ENCODE results near the gene SMIM45.
"Not testable (repeated sequence)": the region's sequence is repeated elsewhere in the genome, so short reads cannot be mapped to it uniquely, and the experiment has no call there.

SMIM45 gene

GRCh38 chr22:41946629-41947423 is 5.1 kb upstream of the SMIM45 start, which contains the start of gene CENPM:
TSS of gene CENPM (minus strand) at chr22:41947152. CDS start at chr22:41947076, 76 bp downstream.
- no peak for TF ChIP-seq CTCF (IDR thresholded peaks at IDR 0.05; ENCODE audit: low read depth, low read length)
- H3K4me3 ChIP-seq (ENCODE audit: low read depth, low read length) = peak within 1 kb of the TSS; percentile 86
- in situ Hi-C loops (cut with HindIII; ENCODE audit: low sequenced_read_pairs) = no loop called here
- DNase-seq (ENCODE audit: low read depth, low spot score) = peak; percentile 94

GRCh38 chr22:41947424-41948080 is 4.4 kb upstream of the SMIM45 start:
- in situ Hi-C loops (cut with HindIII; ENCODE audit: low sequenced_read_pairs) = no loop called here
- no peak for DNase-seq (ENCODE audit: low read depth, low spot score)
- TF ChIP-seq CTCF (IDR thresholded peaks at IDR 0.05; ENCODE audit: low read depth, low read length) = no peak
- H3K4me3 ChIP-seq (ENCODE audit: low read depth, low read length) = no peak overlapping the region

GRCh38 chr22:41948142-41948541 is 3.8 kb upstream of the SMIM45 start:
- no peak for DNase-seq (ENCODE audit: low read depth, low spot score)
- no peak for TF ChIP-seq CTCF (IDR thresholded peaks at IDR 0.05; ENCODE audit: low read depth, low read length)
- H3K4me3 ChIP-seq (ENCODE audit: low read depth, low read length) = no peak overlapping the region
- in situ Hi-C loops (cut with HindIII; ENCODE audit: low sequenced_read_pairs) = no loop called here

- H3K4me3 ChIP-seq (ENCODE audit: low read depth, low read length); DNase-seq (ENCODE audit: low read depth, low spot score); in situ Hi-C loops (cut with HindIII; ENCODE audit: low sequenced_read_pairs): not testable (repeated sequence)
Observed at GRCh38 chr22:41948928-41949296, 3.0 kb upstream of the SMIM45 start.

GRCh38 chr22:41949297-41949965 is 2.5 kb upstream of the SMIM45 start:
- TF ChIP-seq CTCF (IDR thresholded peaks at IDR 0.05; ENCODE audit: low read depth, low read length) = no peak
- in situ Hi-C loops (cut with HindIII; ENCODE audit: low sequenced_read_pairs) = no loop called here
- H3K4me3 ChIP-seq (ENCODE audit: low read depth, low read length) = no peak overlapping the region
- no peak for DNase-seq (ENCODE audit: low read depth, low spot score)

GRCh38 chr22:41952713-41953112 is 763 bp downstream of the SMIM45 start:
- no peak for TF ChIP-seq CTCF (IDR thresholded peaks at IDR 0.05; ENCODE audit: low read depth, low read length)

More at GRCh38 chr22:41952713-41953112, 763 bp downstream of the SMIM45 start:
- in situ Hi-C loops (cut with HindIII; ENCODE audit: low sequenced_read_pairs) = no loop called here
- H3K4me3 ChIP-seq (ENCODE audit: low read depth, low read length) = no peak overlapping the region
- no peak for DNase-seq (ENCODE audit: low read depth, low spot score)

All from astrocyte of the spinal cord (primary cell).